Stimulated activated CD4-positive, alpha-beta T cell treated with anti-CD3 and anti-CD28 coated beads, TNF-alpha, amount 100 ng/mL, for 4 hours (primary cell): ENCODE data around the gene ARL6IP1.
"Not testable (repeated sequence)": the region's sequence is repeated elsewhere in the genome, so short reads cannot be mapped to it uniquely, and the experiment has no call there.

Source experiments
- DNase-seq, 3 experiments: peaks; one replicate each; pipeline ENCODE4 v3.0.0-alpha.2; 2020; ENCODE audit warnings: low read depth in 3 of 3

ARL6IP1 gene

DNA sequence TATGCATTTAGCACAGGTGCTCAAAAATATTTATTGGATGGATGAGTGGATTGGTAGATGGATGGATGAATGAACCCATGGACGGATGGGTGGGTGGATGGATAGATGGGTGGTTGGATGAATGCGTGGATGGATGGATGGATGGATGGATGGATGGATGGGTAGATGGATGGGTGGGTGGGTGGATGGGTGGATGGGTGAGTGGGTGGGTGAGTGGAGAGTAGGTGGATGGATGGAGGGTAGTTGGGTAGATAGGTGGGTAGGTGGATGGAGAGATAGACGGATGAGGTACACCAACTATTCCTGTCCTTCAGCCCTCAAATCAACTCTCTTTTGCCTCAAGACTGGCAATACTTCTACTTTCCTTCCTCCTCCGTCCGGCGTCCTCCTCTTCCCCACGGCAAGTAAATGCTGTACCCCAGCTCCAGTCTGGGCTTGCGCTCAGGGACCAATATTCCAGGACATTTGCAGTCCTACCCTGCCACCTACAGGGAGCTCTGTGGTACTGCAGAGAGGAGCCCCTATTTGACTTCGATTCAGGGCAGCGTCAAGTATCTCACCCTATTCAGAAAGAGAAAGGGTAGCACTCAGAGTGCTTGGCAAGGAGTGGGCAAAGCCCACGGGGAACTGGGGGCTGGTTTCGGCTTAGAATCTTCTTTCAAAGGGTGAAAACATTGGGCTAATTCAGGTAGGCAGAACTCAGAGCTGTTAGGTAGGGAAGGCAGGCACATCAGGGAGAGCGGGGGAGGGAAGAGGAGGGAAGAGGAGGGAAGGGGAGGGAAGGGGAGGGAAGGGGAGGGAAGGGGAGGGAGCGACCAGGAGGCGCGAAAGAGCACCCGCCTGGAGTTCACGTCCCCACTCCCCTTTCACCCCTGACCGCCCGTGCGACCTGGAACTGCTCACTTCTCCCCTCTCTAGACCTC lies 41.5 kb downstream of the ARL6IP1 start:
- peak in 2 of 3 experiments; percentile 15 to 22 for DNase-seq

DNA sequence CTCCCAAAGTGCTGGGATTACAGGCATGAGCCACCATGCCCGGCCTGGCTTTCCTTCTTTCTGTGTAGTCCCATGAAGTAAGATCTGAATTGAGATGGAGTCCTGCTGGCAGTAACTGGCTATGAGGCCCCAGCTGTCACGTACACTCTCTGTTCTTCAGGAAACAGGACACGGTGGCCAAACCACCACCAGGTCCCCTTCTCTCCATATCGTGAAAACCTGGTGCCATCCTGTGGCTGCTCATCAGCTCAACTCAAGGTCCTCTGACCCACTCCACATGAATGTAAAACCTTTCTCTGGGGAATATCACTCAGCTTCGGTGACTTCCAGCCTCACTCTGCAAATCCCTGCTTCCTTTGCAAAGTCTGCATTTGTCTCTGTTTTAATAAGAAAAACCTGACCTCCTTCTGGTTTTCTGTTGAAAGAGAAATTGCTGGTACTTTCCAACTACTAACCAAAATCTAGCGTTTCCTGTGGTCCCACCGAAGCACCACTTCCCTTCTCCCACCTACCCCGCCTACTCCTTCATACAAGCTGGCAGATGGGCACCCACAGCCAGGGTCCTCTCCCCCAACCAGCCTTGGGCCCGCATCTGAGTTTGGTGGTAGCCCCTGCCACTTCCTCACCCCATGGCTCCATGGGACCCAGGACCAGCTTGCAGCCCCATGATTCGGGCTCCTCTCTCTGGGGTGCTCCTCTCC lies 43.2 kb downstream of the ARL6IP1 start:
- not testable (repeated sequence) for DNase-seq

DNA sequence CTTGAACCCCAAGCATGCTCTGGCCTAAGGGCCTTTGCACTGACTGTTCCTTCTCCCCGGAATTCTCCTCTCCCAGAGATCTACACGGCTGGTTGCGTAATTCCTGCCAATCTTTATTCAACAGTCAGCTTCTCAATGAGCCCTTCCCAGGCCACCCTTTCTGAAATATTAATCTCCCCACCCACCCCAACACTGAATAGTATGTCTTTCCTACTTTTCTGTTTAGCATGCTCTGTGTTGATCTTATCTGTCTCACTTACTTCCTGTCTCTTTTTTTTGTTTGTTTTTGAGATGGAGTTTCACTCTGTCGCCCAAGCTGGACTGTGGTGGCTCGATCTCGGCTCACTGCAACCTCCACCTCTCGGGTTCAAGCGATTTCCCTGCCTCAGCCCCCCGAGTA lies 44.7 kb downstream of the ARL6IP1 start:
- not testable (repeated sequence) for DNase-seq

DNA sequence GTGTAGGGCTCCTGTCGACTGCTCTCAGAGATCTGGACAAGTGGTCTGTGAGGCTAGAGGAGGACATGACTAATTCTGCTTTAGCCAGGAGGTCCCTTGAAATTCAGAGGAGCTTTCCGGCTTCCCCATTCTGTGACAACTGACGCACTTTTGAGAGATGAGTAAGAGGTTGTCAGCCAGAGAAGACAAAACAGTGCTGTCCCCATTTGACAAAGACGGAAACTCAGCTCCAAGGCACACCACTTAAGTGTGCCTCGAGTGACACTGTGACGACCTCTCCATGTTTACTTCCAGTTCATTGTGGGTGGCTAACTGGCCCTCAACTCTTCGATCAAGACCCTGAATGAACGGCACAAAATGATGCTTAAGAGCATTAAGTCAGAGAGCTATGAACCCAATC lies 58.5 kb downstream of the ARL6IP1 start:
- not testable (repeated sequence) for DNase-seq
